Panc1 (cell line): ENCODE measurements around the gene ITGAV.

Source experiments
- CTCF ChIP-seq: fragments of 450-650 bp; IDR thresholded peaks from 2 replicates; pipeline ENCODE4 v1.5.1; 2017; ENCODE audit warnings: mild to moderate bottlenecking
- POLR2AphosphoS5 ChIP-seq: IDR thresholded peaks from 2 replicates; pipeline ENCODE4 v1.6.1; 2012; ENCODE audit warnings: mild to moderate bottlenecking, low read depth, low read length, moderate library complexity
- REST ChIP-seq, 2 experiments: IDR thresholded peaks; 2 replicates each; pipeline ENCODE4 v1.6.1; 2011 to 2012; ENCODE audit warnings: low read depth in 2 of 2, control low read depth in 1 of 2, low read length in 1 of 2, mild to moderate bottlenecking in 1 of 2, moderate library complexity in 1 of 2; ENCODE audit not compliant: insufficient read depth in 1 of 2

- TF ChIP-seq CTCF = no peak
- TF ChIP-seq REST (IDR thresholded peaks at IDR 0.05; ENCODE audit: insufficient read depth in 1 of 2, low read depth in 2 of 2, low read length in 1 of 2) = no peak
- no peak for TF ChIP-seq POLR2AphosphoS5
Measured at GRCh38 chr2:186704897-186705296, 115.0 kb downstream of the ITGAV start.
